HepG2 (cell line): ENCODE measurements around the gene EMC9. TPM values are rescaled to one million over a fixed set of nuclear protein-coding genes. Genes with fewer than 3 reads are reported as not detected.

Source experiments
- CREBL2 ChIP-seq: sonication (generic); formaldehyde crosslinking; IDR thresholded peaks from 2 replicates; pipeline ENCODE4 v1.8.1; 2023; ENCODE audit warnings: missing genetic modification reagents, mild to moderate bottlenecking, borderline replicate concordance
- EED ChIP-seq: sonication (generic); formaldehyde crosslinking; IDR thresholded peaks from 2 replicates; pipeline ENCODE4 v1.5.0; 2020; ENCODE audit warnings: mild to moderate bottlenecking, missing genetic modification reagents
- EHMT2 ChIP-seq: fragments of 200-600 bp; sonication (generic); IDR thresholded peaks from 2 replicates; pipeline ENCODE4 v1.7.0; 2017; ENCODE audit warnings: antibody characterized with exemption, low read depth, low read length, borderline replicate concordance
- HBP1 ChIP-seq: IDR thresholded peaks from 2 replicates; pipeline ENCODE4 v1.6.1; 2016; ENCODE audit warnings: low read depth, control low read depth
- MXD1 ChIP-seq: sonication (generic); formaldehyde crosslinking; IDR thresholded peaks from 2 replicates; pipeline ENCODE4 v1.4.0; 2020; ENCODE audit warnings: mild to moderate bottlenecking, missing genetic modification reagents
- NR0B2 ChIP-seq: sonication (generic); formaldehyde crosslinking; IDR thresholded peaks from 2 replicates; pipeline ENCODE4 v1.4.0; 2020; ENCODE audit warnings: mild to moderate bottlenecking, missing genetic modification reagents
- PLRG1 ChIP-seq: fragments of 450-650 bp; conservative IDR thresholded peaks from 2 replicates; pipeline ENCODE4 v1.6.1; 2016
- POLR2G ChIP-seq: fragments of 200-400 bp; formaldehyde crosslinking; IDR thresholded peaks from 2 replicates; pipeline ENCODE4 v1.6.1; 2018; ENCODE audit warnings: mild to moderate bottlenecking, low read depth, low read length, moderate library complexity
- RBFOX2 ChIP-seq: fragments of 200-400 bp; formaldehyde crosslinking; IDR thresholded peaks from 2 replicates; pipeline ENCODE4 v1.6.1; 2017; ENCODE audit warnings: low read depth, mild to moderate bottlenecking, low read length
- RBM39 ChIP-seq: fragments of 200-400 bp; formaldehyde crosslinking; IDR thresholded peaks from one replicate; pipeline ENCODE4 v1.6.1; 2018; ENCODE audit warnings: antibody characterized with exemption, mild to moderate bottlenecking, low read depth, low read length; ENCODE audit not compliant: poor library complexity, severe bottlenecking
- SOX6 ChIP-seq, 2 experiments: fragments of 450-650 bp in 1 of 2; sonication (generic) in 1 of 2; formaldehyde crosslinking in 1 of 2; IDR thresholded peaks; 2 replicates each; pipeline versions ENCODE4 v1.4.0 to v1.6.1; 2017 to 2020; ENCODE audit warnings: antibody characterized with exemption in 1 of 2, mild to moderate bottlenecking in 1 of 2, missing genetic modification reagents in 1 of 2
- TMF1 ChIP-seq: sonication (generic); formaldehyde crosslinking; IDR thresholded peaks from 2 replicates; pipeline ENCODE4 v1.8.1; 2022; ENCODE audit warnings: low read depth, missing genetic modification reagents
- ZNF224 ChIP-seq: sonication (generic); formaldehyde crosslinking; IDR thresholded peaks from 2 replicates; pipeline ENCODE4 v1.5.0; 2020; ENCODE audit warnings: mild to moderate bottlenecking, missing genetic modification reagents
- ZNF274 ChIP-seq: sonication (generic); formaldehyde crosslinking; IDR thresholded peaks from 2 replicates; pipeline ENCODE4 v1.5.1; 2020; ENCODE audit warnings: mild to moderate bottlenecking, missing genetic modification reagents
- ZNF782 ChIP-seq: sonication (generic); formaldehyde crosslinking; IDR thresholded peaks from 2 replicates; pipeline ENCODE4 v1.4.0; 2020; ENCODE audit warnings: missing genetic modification reagents, mild to moderate bottlenecking, borderline replicate concordance
- polyA plus RNA-seq, 8 experiments: library from polyadenylated mRNA; depleted of rRNA in 3 of 8; stranded (reverse) in 7 of 8; unstranded in 1 of 8; fragments of >200 nt; fragmentation: Illumina TruSeq in 4 of 8; extraction: Trizol in 4 of 8; gene quantifications; 2 replicates each; pipeline versions ENCODE4 v1.2.1 to v1.2.3, GENCODE V29; 2011 to 2016; ENCODE audit warnings: low read depth in 4 of 8, missing spikeins in 1 of 8, mixed read lengths in 1 of 8; ENCODE audit not compliant: insufficient read depth in 1 of 8
- total RNA-seq, 5 experiments: library from RNA; depleted of rRNA; stranded (reverse); fragments of >200 nt; fragmentation: Illumina TruSeq; extraction: Trizol; gene quantifications; 2 replicates each; pipeline ENCODE4 v1.2.3, GENCODE V29; 2016; ENCODE audit warnings: low read depth in 1 of 5
- TF ChIP-seq, protein P1 (sequence below): sonication (generic); formaldehyde crosslinking; IDR thresholded peaks from 2 replicates; pipeline ENCODE4 v1.5.0; 2020; ENCODE audit warnings: missing genetic modification reagents, mild to moderate bottlenecking, borderline replicate concordance
- TF ChIP-seq, protein P2 (sequence below): sonication (generic); formaldehyde crosslinking; IDR thresholded peaks from 2 replicates; pipeline ENCODE4 v1.5.1; 2020; ENCODE audit warnings: missing genetic modification reagents, mild to moderate bottlenecking, borderline replicate concordance

EMC9 gene
- total and polyA plus RNA-seq, 2 of the 13 experiments (the other 11 are each of a cell fraction or from before 2014, with no cell fraction given) = 60.5 to 78.7 TPM

DNA sequence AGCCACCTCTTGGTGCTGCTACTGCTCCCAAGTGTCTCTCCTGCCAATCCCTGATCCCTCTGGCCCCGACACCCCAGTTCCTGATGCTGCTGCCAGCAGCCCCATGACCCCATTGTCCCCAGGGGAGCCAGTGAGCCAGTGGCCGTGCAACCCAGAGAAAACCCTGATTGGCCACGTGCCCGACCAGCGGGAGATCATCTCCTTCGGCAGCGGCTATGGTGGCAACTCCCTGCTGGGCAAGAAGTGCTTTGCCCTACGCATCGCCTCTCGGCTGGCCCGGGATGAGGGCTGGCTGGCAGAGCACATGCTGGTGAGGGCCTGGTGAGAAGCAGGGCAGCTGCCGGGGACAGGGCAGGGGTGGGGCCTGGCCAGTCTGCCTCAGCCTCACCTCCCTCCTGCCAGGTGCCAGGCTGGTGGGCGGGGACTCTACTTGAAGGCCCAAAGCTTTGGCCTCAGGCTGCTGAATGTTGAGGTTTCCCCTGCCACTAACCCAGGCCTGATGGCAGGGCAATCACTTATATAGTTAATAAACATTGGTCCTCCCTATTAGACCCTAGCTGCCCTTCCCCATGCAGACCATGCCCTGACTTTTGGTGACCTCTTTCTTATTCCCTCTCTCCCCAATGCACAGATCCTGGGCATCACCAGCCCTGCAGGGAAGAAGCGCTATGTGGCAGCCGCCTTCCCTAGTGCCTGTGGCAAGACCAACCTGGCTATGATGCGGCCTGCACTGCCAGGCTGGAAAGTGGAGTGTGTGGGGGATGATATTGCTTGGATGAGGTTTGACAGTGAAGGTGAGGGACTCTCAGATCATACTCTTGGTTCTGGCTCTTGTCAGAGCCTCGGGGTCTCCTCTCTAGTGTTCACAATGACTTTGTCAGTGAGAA is 42.2 kb downstream of the EMC9 start (continued):
- TF ChIP-seq, protein P1, sequence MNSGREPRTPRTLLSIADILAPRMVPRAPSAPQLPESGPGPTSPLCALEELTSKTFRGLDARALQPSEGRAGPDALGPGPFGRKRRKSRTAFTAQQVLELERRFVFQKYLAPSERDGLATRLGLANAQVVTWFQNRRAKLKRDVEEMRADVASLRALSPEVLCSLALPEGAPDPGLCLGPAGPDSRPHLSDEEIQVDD (CRISPR knock-in tag) = 0 out of 2 replicates have a peak, but pooled peaks have one; percentile 39
- TF ChIP-seq TMF1 (no peak), NR0B2 (CRISPR knock-in tag) (peak; percentile 81; the same call in 1 of the 2 replicates), EED (peak; percentile 60; the same call in 1 of the 2 replicates), ZNF782 (CRISPR knock-in tag) (peak; percentile 64; the same call in 1 of the 2 replicates), HBP1 (CRISPR knock-in tag) (no peak), RBFOX2 (peak; percentile 91), ZNF224 (CRISPR knock-in tag) (no peak), MXD1 (0 out of 2 replicates have a peak, but pooled peaks have one; percentile 34), POLR2G (peak; percentile 63), PLRG1 (no peak), RBM39 (peak; percentile 75), CREBL2 (no peak; the same call in 1 of the 2 replicates), ZNF274 (CRISPR knock-in tag) (0 out of 2 replicates have a peak, but pooled peaks have one; percentile 12), EHMT2 (no peak), SOX6 (IDR thresholded peaks at IDR 0.05) (no peak), SOX6 (CRISPR knock-in tag; IDR thresholded peaks at IDR 0.05) (0 out of 2 replicates have a peak, but pooled peaks have one; percentile 14)
- TF ChIP-seq, protein P2, sequence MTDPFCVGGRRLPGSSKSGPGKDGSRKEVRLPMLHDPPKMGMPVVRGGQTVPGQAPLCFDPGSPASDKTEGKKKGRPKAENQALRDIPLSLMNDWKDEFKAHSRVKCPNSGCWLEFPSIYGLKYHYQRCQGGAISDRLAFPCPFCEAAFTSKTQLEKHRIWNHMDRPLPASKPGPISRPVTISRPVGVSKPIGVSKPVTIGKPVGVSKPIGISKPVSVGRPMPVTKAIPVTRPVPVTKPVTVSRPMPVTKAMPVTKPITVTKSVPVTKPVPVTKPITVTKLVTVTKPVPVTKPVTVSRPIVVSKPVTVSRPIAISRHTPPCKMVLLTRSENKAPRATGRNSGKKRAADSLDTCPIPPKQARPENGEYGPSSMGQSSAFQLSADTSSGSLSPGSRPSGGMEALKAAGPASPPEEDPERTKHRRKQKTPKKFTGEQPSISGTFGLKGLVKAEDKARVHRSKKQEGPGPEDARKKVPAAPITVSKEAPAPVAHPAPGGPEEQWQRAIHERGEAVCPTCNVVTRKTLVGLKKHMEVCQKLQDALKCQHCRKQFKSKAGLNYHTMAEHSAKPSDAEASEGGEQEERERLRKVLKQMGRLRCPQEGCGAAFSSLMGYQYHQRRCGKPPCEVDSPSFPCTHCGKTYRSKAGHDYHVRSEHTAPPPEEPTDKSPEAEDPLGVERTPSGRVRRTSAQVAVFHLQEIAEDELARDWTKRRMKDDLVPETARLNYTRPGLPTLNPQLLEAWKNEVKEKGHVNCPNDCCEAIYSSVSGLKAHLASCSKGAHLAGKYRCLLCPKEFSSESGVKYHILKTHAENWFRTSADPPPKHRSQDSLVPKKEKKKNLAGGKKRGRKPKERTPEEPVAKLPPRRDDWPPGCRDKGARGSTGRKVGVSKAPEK (CRISPR knock-in tag) = 0 out of 2 replicates have a peak, but pooled peaks have one; percentile 72
